Neural crest cell (in vitro differentiated cells): ENCODE results near the gene ICAM5. TPM values are rescaled to one million over a fixed set of nuclear protein-coding genes. Genes with fewer than 3 reads are reported as not detected.

Experiments
- DNase-seq: peaks from one replicate; pipeline ENCODE4 v3.0.0; 2021; ENCODE audit warnings: low read depth, mixed read lengths, low spot score
- H3K27ac Mint-ChIP-seq: one replicate; pipeline ENCODE4 v1.8.0; 2021; ENCODE audit warnings: mild to moderate bottlenecking, mixed read lengths; ENCODE audit not compliant: unreplicated experiment
- H3K27me3 Mint-ChIP-seq: 2 replicates; pipeline ENCODE4 v1.8.0; 2021; ENCODE audit warnings: low read depth, mild to moderate bottlenecking, mixed read lengths
- H3K36me3 Mint-ChIP-seq: 2 replicates; pipeline ENCODE4 v1.8.0; 2021; ENCODE audit warnings: low read depth, mild to moderate bottlenecking, mixed read lengths
- H3K4me1 Mint-ChIP-seq: 2 replicates; pipeline ENCODE4 v1.8.0; 2021; ENCODE audit warnings: mixed read lengths
- H3K4me3 Mint-ChIP-seq: one replicate; pipeline ENCODE4 v1.8.0; 2021; ENCODE audit warnings: mild to moderate bottlenecking, mixed read lengths
- H3K9me3 Mint-ChIP-seq: 2 replicates; pipeline ENCODE4 v1.8.0; 2021; ENCODE audit warnings: mixed read lengths
- total RNA-seq: library from RNA; stranded (reverse); gene quantifications from 2 replicates; pipeline ENCODE4 v1.2.1, GENCODE V29; 2021
- TF ChIP-seq, protein P1 (sequence below): fragments of 200-600 bp; sonication (generic); conservative IDR thresholded peaks from 2 replicates; pipeline ENCODE4 v1.5.0; 2021; ENCODE audit warnings: antibody characterized with exemption, mild to moderate bottlenecking

The ICAM5 gene
- total RNA-seq, 1 donor from 2014 or later: not detected

DNA sequence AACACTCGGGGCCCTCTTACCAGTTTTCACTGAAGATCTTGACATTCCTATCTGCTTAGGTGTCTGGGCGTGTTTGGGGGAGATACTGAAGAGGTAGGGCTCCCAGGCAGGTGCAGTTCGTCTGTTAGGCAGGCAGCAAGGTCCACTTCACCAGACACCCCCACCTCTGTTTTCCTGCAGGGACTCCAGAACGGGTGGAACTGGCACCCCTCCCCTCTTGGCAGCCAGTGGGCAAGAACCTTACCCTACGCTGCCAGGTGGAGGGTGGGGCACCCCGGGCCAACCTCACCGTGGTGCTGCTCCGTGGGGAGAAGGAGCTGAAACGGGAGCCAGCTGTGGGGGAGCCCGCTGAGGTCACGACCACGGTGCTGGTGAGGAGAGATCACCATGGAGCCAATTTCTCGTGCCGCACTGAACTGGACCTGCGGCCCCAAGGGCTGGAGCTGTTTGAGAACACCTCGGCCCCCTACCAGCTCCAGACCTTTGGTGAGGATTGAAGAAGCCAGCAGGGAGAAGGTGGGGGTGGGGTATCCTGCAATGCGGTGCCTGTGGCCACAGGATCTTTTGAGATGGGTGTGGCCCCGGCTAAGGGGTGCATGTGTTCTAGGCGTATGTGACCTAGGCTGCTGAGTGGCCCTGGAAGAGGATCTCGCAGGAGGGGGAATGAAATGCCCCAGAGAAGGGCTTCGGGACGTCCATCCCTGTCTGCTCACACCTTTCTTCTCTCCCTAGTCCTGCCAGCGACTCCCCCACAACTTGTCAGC, 6.3 kb upstream of the ICAM5 start:
- no peaks in the 10 kb centered on the region for H3K36me3 Mint-ChIP-seq
- no peaks in the 10 kb centered on the region for H3K9me3 Mint-ChIP-seq
- H3K27me3 Mint-ChIP-seq: peaks cover 66% of the 10 kb centered on the region
- TF ChIP-seq, protein P1, sequence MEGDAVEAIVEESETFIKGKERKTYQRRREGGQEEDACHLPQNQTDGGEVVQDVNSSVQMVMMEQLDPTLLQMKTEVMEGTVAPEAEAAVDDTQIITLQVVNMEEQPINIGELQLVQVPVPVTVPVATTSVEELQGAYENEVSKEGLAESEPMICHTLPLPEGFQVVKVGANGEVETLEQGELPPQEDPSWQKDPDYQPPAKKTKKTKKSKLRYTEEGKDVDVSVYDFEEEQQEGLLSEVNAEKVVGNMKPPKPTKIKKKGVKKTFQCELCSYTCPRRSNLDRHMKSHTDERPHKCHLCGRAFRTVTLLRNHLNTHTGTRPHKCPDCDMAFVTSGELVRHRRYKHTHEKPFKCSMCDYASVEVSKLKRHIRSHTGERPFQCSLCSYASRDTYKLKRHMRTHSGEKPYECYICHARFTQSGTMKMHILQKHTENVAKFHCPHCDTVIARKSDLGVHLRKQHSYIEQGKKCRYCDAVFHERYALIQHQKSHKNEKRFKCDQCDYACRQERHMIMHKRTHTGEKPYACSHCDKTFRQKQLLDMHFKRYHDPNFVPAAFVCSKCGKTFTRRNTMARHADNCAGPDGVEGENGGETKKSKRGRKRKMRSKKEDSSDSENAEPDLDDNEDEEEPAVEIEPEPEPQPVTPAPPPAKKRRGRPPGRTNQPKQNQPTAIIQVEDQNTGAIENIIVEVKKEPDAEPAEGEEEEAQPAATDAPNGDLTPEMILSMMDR: no peak
- H3K4me3 Mint-ChIP-seq: no peak overlapping the region
- H3K4me1 Mint-ChIP-seq: peaks cover 1% of the 10 kb centered on the region
- no peak for DNase-seq
- no peak overlapping the region for H3K27ac Mint-ChIP-seq

DNA sequence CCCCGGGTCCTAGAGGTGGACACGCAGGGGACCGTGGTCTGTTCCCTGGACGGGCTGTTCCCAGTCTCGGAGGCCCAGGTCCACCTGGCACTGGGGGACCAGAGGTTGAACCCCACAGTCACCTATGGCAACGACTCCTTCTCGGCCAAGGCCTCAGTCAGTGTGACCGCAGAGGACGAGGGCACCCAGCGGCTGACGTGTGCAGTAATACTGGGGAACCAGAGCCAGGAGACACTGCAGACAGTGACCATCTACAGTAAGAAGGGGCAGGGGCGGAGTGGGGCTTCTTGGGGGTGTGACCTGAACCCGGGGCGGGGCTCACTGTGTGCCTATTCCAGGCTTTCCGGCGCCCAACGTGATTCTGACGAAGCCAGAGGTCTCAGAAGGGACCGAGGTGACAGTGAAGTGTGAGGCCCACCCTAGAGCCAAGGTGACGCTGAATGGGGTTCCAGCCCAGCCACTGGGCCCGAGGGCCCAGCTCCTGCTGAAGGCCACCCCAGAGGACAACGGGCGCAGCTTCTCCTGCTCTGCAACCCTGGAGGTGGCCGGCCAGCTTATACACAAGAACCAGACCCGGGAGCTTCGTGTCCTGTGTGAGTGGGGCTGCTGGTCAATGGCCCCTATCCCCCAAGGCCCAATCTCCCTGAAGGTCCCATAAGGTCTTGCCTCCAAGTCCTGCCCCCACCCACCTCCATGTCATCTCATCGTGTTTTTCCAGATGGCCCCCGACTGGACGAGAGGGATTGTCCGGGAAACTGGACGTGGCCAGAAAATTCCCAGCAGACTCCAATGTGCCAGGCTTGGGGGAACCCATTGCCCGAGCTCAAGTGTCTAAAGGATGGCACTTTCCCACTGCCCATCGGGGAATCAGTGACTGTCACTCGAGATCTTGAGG, 5.4 kb upstream of the ICAM5 start:
- H3K9me3 Mint-ChIP-seq: no peaks in the 10 kb centered on the region
- no peak for DNase-seq
- H3K27me3 Mint-ChIP-seq: peaks cover 68% of the 10 kb centered on the region
- TF ChIP-seq, protein P1: no peak
- no peak overlapping the region for H3K4me3 Mint-ChIP-seq
- H3K36me3 Mint-ChIP-seq: no peaks in the 10 kb centered on the region
- H3K27ac Mint-ChIP-seq: no peak overlapping the region
- H3K4me1 Mint-ChIP-seq: peaks cover 6% of the 10 kb centered on the region

DNA sequence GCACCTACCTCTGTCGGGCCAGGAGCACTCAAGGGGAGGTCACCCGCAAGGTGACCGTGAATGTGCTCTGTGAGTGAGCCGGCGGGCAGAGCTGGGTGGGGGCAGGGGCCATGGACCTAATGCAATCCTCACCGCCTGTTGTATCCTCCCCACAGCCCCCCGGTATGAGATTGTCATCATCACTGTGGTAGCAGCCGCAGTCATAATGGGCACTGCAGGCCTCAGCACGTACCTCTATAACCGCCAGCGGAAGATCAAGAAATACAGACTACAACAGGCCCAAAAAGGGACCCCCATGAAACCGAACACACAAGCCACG, 4.8 kb upstream of the ICAM5 start:
- TF ChIP-seq, protein P1: no peak
- no peak for DNase-seq
- no peak overlapping the region for H3K27ac Mint-ChIP-seq
- H3K4me3 Mint-ChIP-seq: no peak overlapping the region
- H3K27me3 Mint-ChIP-seq: peaks cover 70% of the 10 kb centered on the region
- no peaks in the 10 kb centered on the region for H3K36me3 Mint-ChIP-seq
- H3K4me1 Mint-ChIP-seq: peaks cover 6% of the 10 kb centered on the region
- no peaks in the 10 kb centered on the region for H3K9me3 Mint-ChIP-seq

DNA sequence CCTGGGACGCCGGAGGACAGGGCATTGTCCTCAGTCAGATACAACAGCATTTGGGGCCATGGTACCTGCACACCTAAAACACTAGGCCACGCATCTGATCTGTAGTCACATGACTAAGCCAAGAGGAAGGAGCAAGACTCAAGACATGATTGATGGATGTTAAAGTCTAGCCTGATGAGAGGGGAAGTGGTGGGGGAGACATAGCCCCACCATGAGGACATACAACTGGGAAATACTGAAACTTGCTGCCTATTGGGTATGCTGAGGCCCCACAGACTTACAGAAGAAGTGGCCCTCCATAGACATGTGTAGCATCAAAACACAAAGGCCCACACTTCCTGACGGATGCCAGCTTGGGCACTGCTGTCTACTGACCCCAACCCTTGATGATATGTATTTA, 4.4 kb upstream of the ICAM5 start:
- no peaks in the 10 kb centered on the region for H3K36me3 Mint-ChIP-seq
- H3K4me1 Mint-ChIP-seq: peaks cover 8% of the 10 kb centered on the region
- no peak for DNase-seq
- TF ChIP-seq, protein P1: no peak
- no peak overlapping the region for H3K4me3 Mint-ChIP-seq
- H3K27ac Mint-ChIP-seq: no peak overlapping the region
- H3K9me3 Mint-ChIP-seq: no peaks in the 10 kb centered on the region
- H3K27me3 Mint-ChIP-seq: peaks cover 72% of the 10 kb centered on the region

DNA sequence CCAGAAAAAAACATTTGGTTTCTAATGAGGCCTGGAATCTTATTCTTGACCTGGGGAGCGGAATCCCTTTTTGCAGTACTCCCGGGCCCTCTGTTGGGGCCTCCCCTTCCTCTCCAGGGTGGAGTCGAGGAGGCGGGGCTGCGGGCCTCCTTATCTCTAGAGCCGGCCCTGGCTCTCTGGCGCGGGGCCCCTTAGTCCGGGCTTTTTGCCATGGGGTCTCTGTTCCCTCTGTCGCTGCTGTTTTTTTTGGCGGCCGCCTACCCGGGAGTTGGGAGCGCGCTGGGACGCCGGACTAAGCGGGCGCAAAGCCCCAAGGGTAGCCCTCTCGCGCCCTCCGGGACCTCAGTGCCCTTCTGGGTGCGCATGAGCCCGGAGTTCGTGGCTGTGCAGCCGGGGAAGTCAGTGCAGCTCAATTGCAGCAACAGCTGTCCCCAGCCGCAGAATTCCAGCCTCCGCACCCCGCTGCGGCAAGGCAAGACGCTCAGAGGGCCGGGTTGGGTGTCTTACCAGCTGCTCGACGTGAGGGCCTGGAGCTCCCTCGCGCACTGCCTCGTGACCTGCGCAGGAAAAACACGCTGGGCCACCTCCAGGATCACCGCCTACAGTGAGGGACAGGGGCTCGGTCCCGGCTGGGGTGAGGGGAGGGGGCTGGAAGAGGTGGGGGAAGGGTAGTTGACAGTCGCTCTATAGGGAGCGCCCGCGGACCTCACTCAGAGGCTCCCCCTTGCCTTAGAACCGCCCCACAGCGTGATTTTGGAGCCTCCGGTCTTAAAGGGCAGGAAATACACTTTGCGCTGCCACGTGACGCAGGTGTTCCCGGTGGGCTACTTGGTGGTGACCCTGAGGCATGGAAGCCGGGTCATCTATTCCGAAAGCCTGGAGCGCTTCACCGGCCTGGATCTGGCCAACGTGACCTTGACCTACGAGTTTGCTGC, 2.7 kb upstream of the ICAM5 start, which contains the start of gene ICAM4:
Gene ICAM4, plus strand, starts transcription at position 153 of the 935 bp plus-strand sequence. Its CDS starts 58 bp downstream, at position 211.
- Mint-ChIP-seq H3K4me3 (peak within 1 kb of the TSS; percentile 18), H3K27ac (no peak within 1 kb of the TSS), H3K36me3 (no peaks in the 10 kb centered on the region), H3K27me3 (peaks cover 88% of the 10 kb centered on the region), H3K4me1 (peaks cover 15% of the 10 kb centered on the region), H3K9me3 (no peaks in the 10 kb centered on the region)
- DNase-seq: no peak
- TF ChIP-seq, protein P1: no peak
